ENCODE data around the gene SMARCC1.

The SMARCC1 gene

DNA sequence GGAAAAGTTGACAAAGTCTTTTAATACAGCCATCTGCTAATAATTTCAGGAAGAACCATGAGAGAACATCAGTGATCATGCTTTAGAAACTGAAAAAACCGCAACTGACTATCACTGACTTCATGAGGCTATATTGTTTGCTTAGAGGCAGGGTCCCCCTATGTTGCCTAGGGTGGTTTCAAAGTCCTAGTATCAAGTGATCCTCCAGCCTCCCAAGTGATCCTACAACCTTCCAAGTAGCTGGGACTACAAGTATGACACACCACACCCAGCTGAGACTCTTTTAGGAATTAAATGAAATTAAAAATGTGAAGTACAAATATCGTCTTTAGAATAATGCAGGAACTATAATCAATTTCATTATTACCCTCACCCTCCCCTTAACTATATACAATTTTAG is 144.8 kb downstream of the SMARCC1 start:
- no peak for DNase-seq (ENCODE audit: low read depth)
- no peak for TF ChIP-seq CTCF (IDR thresholded peaks at IDR 0.05; ENCODE audit: low read length, missing control alignments)
- no peak overlapping the region for H3K4me3 ChIP-seq (replicated peaks; ENCODE audit: low read depth, low read length)

DNA sequence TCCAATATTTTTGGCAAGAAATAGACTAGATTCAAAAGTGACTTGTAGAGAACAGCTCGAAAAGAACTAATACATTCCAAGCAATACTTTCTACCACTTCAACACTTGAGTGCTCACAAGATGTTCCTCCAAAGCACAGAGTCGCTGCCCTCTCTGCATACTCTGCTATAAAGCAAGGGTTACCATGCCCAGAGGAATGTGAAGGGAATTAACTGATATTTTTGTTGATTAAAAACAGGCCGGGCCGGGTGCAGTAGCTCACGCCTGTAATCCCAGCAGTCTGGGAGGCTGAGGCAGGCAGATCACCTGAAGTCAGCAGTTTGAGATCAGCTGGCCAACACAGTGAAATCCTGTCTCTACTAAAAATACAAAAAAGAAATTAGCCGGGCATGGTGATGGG is 145.5 kb downstream of the SMARCC1 start:
- DNase-seq (ENCODE audit: low read depth) = no peak
- no peak for TF ChIP-seq CTCF (IDR thresholded peaks at IDR 0.05; ENCODE audit: low read length, missing control alignments)
- H3K4me3 ChIP-seq (replicated peaks; ENCODE audit: low read depth, low read length) = no peak overlapping the region

GRCh38 chr3:47635536-47635935 is 146.2 kb downstream of the SMARCC1 start:
- DNase-seq (ENCODE audit: low read depth) = no peak
- TF ChIP-seq CTCF (IDR thresholded peaks at IDR 0.05; ENCODE audit: low read length, missing control alignments) = no peak
- H3K4me3 ChIP-seq (replicated peaks; ENCODE audit: low read depth, low read length) = no peak overlapping the region

- DNase-seq (ENCODE audit: low read depth) = no peak
- H3K4me3 ChIP-seq (replicated peaks; ENCODE audit: low read depth, low read length) = no peak overlapping the region
- no peak for TF ChIP-seq CTCF (IDR thresholded peaks at IDR 0.05; ENCODE audit: low read length, missing control alignments)
These were observed 146.7 kb downstream of the SMARCC1 start for GRCh38 chr3:47634996-47635395.

- no peak for TF ChIP-seq CTCF (IDR thresholded peaks at IDR 0.05; ENCODE audit: low read length, missing control alignments)
- DNase-seq (ENCODE audit: low read depth) = no peak
- H3K4me3 ChIP-seq (replicated peaks; ENCODE audit: low read depth, low read length) = no peak overlapping the region
These were observed 150.9 kb downstream of the SMARCC1 start for GRCh38 chr3:47630810-47631209.

DNA sequence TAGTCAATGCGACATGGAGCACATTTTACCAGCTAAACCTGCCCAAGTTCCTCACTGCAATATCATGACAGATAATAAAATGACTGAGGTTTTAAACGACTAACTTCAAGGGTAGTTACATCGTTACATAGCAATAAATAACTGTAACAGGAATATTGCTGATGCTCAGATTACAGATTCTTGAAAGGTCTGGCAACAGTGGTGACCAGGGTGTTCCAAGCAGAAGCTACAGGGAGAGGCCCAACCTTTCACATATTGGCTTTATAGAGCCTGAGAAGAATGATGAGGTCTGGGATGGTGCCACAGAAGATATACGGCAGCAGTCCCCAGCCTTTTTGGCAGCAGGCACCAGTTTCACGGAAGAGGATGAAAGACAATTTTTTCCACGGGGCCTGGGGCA is 151.9 kb downstream of the SMARCC1 start:
- no peak for DNase-seq (ENCODE audit: low read depth)

More for the DNA sequence above, 151.9 kb downstream of the SMARCC1 start:
- TF ChIP-seq CTCF (IDR thresholded peaks at IDR 0.05; ENCODE audit: low read length, missing control alignments) = no peak
- H3K4me3 ChIP-seq (replicated peaks; ENCODE audit: low read depth, low read length) = no peak overlapping the region

All from fibroblast of pulmonary artery (primary cell).